T-helper 1 cell treated with Interleukin-12 subunit alpha and Interleukin-12 subunit beta and Interleukin-4 antibody, amounts not matched to agents 30 μg/mL and 1 μg/mL, for 36 hours (primary cell): ENCODE data around the gene GFRA1.

Experiments
- H3K27ac Mint-ChIP-seq: one replicate; pipeline ENCODE4 v1.8.0; 2021; ENCODE audit warnings: mild to moderate bottlenecking, mixed read lengths
- H3K27me3 Mint-ChIP-seq: one replicate; pipeline ENCODE4 v1.8.0; 2021; ENCODE audit warnings: low read depth, mixed read lengths
- H3K36me3 Mint-ChIP-seq: one replicate; pipeline ENCODE4 v1.8.0; 2021; ENCODE audit warnings: low read depth, mixed read lengths
- H3K4me1 Mint-ChIP-seq: one replicate; pipeline ENCODE4 v1.8.0; 2021; ENCODE audit warnings: low read depth, mixed read lengths
- H3K4me3 Mint-ChIP-seq: one replicate; pipeline ENCODE4 v1.8.0; 2021; ENCODE audit warnings: mild to moderate bottlenecking, moderate library complexity, mixed read lengths
- H3K9me3 Mint-ChIP-seq: one replicate; pipeline ENCODE4 v1.8.0; 2021; ENCODE audit warnings: mixed read lengths

Gene GFRA1, protein sequence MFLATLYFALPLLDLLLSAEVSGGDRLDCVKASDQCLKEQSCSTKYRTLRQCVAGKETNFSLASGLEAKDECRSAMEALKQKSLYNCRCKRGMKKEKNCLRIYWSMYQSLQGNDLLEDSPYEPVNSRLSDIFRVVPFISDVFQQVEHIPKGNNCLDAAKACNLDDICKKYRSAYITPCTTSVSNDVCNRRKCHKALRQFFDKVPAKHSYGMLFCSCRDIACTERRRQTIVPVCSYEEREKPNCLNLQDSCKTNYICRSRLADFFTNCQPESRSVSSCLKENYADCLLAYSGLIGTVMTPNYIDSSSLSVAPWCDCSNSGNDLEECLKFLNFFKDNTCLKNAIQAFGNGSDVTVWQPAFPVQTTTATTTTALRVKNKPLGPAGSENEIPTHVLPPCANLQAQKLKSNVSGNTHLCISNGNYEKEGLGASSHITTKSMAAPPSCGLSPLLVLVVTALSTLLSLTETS

GRCh38 chr10:116272440-116273283, at the start of gene GFRA1:
GFRA1 (minus strand) TSS chr10:116273206; CDS start chr10:116272029, 1,177 bp downstream.
- peaks cover 2% of the 10 kb centered on the region for H3K4me1 Mint-ChIP-seq
- H3K4me3 Mint-ChIP-seq: peak within 1 kb of the TSS; percentile 59
- H3K9me3 Mint-ChIP-seq: no peaks in the 10 kb centered on the region
- H3K36me3 Mint-ChIP-seq: no peaks in the 10 kb centered on the region
- H3K27ac Mint-ChIP-seq: peak within 1 kb of the TSS; percentile 49
- H3K27me3 Mint-ChIP-seq: peaks cover 78% of the 10 kb centered on the region

- Mint-ChIP-seq H3K27ac (no peak overlapping the region), H3K4me3 (no peak overlapping the region), H3K9me3 (no peaks in the 10 kb centered on the region), H3K4me1 (no peaks in the 10 kb centered on the region), H3K36me3 (no peaks in the 10 kb centered on the region), H3K27me3 (no peaks in the 10 kb centered on the region)
Observed at GRCh38 chr10:116316503-116316902, 43.5 kb upstream of the GFRA1 start.

DNA sequence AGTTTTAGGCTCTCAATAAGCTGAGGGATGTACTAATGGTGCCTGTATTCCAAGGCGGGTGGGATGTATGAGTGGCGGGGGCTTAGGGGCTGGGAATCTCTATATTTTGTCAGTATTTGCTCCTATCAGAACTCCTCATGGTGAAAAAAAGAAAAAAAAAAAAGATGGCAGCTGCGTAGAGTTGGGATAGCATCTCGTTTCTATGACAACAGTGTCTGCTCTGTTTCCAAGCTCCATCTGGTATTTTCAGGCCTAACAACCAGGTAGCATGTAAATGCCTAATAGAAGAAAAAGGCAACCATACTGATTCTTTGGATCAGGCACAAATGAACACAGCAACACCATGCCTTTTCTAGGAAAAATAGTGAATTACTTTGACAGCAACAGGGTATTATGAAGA, 39.5 kb upstream of the GFRA1 start:
- Mint-ChIP-seq H3K9me3 (no peaks in the 10 kb centered on the region), H3K27me3 (no peaks in the 10 kb centered on the region), H3K4me3 (no peak overlapping the region), H3K27ac (no peak overlapping the region), H3K36me3 (no peaks in the 10 kb centered on the region), H3K4me1 (no peaks in the 10 kb centered on the region)

GRCh38 chr10:116311706-116312490, 38.9 kb upstream of the GFRA1 start:
- Mint-ChIP-seq H3K27ac (no peak overlapping the region), H3K36me3 (no peaks in the 10 kb centered on the region), H3K9me3 (no peaks in the 10 kb centered on the region), H3K4me1 (no peaks in the 10 kb centered on the region), H3K4me3 (no peak overlapping the region), H3K27me3 (no peaks in the 10 kb centered on the region)

GRCh38 chr10:116311016-116311415, 38.0 kb upstream of the GFRA1 start:
- no peaks in the 10 kb centered on the region for H3K36me3 Mint-ChIP-seq
- no peak overlapping the region for H3K27ac Mint-ChIP-seq
- no peaks in the 10 kb centered on the region for H3K4me1 Mint-ChIP-seq
- no peaks in the 10 kb centered on the region for H3K9me3 Mint-ChIP-seq
- H3K27me3 Mint-ChIP-seq: no peaks in the 10 kb centered on the region
- no peak overlapping the region for H3K4me3 Mint-ChIP-seq

- Mint-ChIP-seq H3K27ac (no peak overlapping the region), H3K36me3 (no peaks in the 10 kb centered on the region)
Observed at GRCh38 chr10:116307455-116307854, 34.4 kb upstream of the GFRA1 start.

DNA sequence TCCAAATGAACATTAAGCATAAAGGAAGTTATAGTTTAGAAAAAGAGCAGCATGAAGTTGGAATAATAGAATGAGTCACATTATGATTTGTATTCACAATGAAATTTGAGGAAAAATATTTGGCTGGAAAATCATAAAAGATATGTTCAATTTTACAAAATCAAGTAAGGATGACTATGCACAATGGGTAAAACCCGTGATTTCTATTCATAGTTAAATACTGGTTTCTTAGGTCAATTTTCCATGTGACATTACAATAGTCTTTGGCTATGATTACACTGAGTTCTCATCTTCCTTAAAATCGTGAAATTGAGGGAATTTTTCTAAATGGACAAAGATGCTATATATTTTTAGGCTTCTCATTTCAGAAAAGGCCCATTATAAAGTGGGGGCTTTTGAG, 33.8 kb upstream of the GFRA1 start:
- Mint-ChIP-seq H3K27ac (no peak overlapping the region), H3K9me3 (peaks cover 6% of the 10 kb centered on the region), H3K4me3 (no peak overlapping the region)

More at GRCh38 chr10:116307455-116307854, 34.4 kb upstream of the GFRA1 start:
- no peaks in the 10 kb centered on the region for H3K4me1 Mint-ChIP-seq
- H3K4me3 Mint-ChIP-seq: no peak overlapping the region
- H3K9me3 Mint-ChIP-seq: peaks cover 5% of the 10 kb centered on the region
- no peaks in the 10 kb centered on the region for H3K27me3 Mint-ChIP-seq

GRCh38 chr10:116304923-116305322, 31.9 kb upstream of the GFRA1 start:
- H3K36me3 Mint-ChIP-seq: no peaks in the 10 kb centered on the region
- H3K27me3 Mint-ChIP-seq: no peaks in the 10 kb centered on the region
- no peak overlapping the region for H3K27ac Mint-ChIP-seq
- H3K4me1 Mint-ChIP-seq: no peaks in the 10 kb centered on the region
- H3K4me3 Mint-ChIP-seq: no peak overlapping the region
- H3K9me3 Mint-ChIP-seq: peaks cover 6% of the 10 kb centered on the region

More for the DNA sequence above, 33.8 kb upstream of the GFRA1 start:
- no peaks in the 10 kb centered on the region for H3K4me1 Mint-ChIP-seq
- H3K36me3 Mint-ChIP-seq: no peaks in the 10 kb centered on the region
- H3K27me3 Mint-ChIP-seq: no peaks in the 10 kb centered on the region

- Mint-ChIP-seq H3K4me1 (no peaks in the 10 kb centered on the region), H3K27me3 (no peaks in the 10 kb centered on the region), H3K36me3 (no peaks in the 10 kb centered on the region), H3K9me3 (peaks cover 6% of the 10 kb centered on the region), H3K27ac (no peak overlapping the region), H3K4me3 (no peak overlapping the region)
Observed at GRCh38 chr10:116300542-116300941, 27.5 kb upstream of the GFRA1 start.

- no peak overlapping the region for H3K27ac Mint-ChIP-seq
- H3K4me3 Mint-ChIP-seq: no peak overlapping the region
- H3K9me3 Mint-ChIP-seq: peaks cover 6% of the 10 kb centered on the region
- H3K27me3 Mint-ChIP-seq: no peaks in the 10 kb centered on the region
- H3K36me3 Mint-ChIP-seq: no peaks in the 10 kb centered on the region
- no peaks in the 10 kb centered on the region for H3K4me1 Mint-ChIP-seq
Observed at GRCh38 chr10:116298586-116298985, 25.6 kb upstream of the GFRA1 start.

GRCh38 chr10:116296291-116296721, 23.3 kb upstream of the GFRA1 start:
- Mint-ChIP-seq H3K27ac (no peak overlapping the region), H3K9me3 (no peaks in the 10 kb centered on the region), H3K36me3 (no peaks in the 10 kb centered on the region), H3K27me3 (no peaks in the 10 kb centered on the region), H3K4me1 (no peaks in the 10 kb centered on the region), H3K4me3 (no peak overlapping the region)

- Mint-ChIP-seq H3K27me3 (no peaks in the 10 kb centered on the region), H3K36me3 (no peaks in the 10 kb centered on the region), H3K4me3 (no peak overlapping the region), H3K9me3 (no peaks in the 10 kb centered on the region), H3K27ac (no peak overlapping the region), H3K4me1 (no peaks in the 10 kb centered on the region)
Observed at GRCh38 chr10:116292493-116292892, 19.5 kb upstream of the GFRA1 start.

- H3K36me3 Mint-ChIP-seq: no peaks in the 10 kb centered on the region
- H3K27ac Mint-ChIP-seq: no peak overlapping the region
Observed at GRCh38 chr10:116289652-116290051, 16.6 kb upstream of the GFRA1 start.

GRCh38 chr10:116287906-116288501, 15.0 kb upstream of the GFRA1 start:
- Mint-ChIP-seq H3K36me3 (no peaks in the 10 kb centered on the region), H3K27me3 (peaks cover 3% of the 10 kb centered on the region), H3K9me3 (no peaks in the 10 kb centered on the region), H3K27ac (no peak overlapping the region), H3K4me3 (no peak overlapping the region), H3K4me1 (no peaks in the 10 kb centered on the region)

More at GRCh38 chr10:116289652-116290051, 16.6 kb upstream of the GFRA1 start:
- no peaks in the 10 kb centered on the region for H3K9me3 Mint-ChIP-seq
- no peaks in the 10 kb centered on the region for H3K4me1 Mint-ChIP-seq
- peaks cover 3% of the 10 kb centered on the region for H3K27me3 Mint-ChIP-seq
- H3K4me3 Mint-ChIP-seq: no peak overlapping the region
